ENCODE measurements around the gene FBXL4.
A peak's percentile ranks its signal among the peaks of the same experiment; 100 is the strongest.

The FBXL4 gene

DNA sequence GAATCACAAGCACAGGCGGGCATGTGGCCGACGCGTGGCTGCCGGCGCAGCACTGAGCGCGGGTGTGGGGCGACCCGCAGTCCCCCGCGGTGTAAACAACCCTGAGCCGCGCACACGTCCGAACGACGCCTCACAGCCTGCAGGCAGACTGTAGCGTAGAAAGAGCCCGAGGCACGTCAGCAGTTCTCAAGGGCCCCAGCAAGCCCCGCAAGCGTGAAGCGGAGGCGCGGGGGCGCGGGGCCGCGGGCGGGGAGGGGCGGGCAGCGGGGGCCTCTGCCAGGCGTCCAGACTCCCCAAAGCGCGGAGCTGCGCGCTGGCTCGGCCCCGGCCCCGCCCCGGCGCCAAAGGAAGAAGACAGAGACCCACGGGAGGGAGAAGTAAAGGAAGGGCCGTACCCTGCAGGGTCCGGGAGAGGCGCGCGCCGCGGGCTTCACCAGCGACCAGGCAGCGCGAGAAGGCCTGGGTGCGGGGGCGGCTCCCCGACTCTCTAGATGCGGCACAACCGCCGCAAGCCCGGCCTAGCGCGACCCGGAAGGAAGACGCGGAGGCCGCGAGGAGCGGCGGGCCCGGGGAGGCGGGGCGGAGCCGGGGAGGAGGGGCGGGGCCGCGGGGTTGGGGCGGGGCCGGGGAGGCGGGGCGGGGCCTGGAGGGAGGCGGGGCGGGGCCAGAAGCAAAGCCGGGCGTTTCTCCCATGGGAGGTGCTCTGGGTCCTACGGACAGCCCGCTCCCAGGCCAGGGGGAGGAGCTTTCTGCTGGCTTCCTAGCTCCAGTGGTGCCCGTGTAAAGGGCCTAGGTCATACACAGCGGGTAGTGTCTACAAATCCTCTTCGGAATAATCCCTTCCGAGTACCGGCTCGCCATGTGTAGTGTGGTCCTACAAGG lies at the start of gene FBXL4:
Gene FBXL4, minus strand, starts transcription at position 536 of the 882 bp plus-strand sequence. CDS start 20,958 bp downstream, outside the sequence.
- peak; percentile 88 for DNase-seq (ENCODE audit: low read depth, low spot score)

DNA sequence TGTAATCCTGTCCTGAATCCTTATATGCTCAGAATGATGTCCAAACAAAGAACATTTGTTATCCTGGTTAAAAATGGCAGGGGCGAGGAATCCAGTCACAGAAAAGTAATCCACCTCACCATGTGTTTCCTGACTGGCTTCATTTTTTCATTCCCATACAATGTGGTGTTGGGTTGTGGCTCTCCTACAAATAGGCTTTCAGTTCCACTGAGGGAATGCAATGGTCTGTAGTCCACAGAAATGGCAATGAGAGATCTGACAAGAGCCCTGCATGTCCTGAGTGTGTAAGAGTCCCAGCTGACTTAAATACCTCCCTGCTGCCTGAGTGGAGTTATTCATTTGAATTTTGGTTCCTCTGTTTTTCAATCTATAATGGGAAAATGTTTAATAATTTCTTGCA lies 47.4 kb upstream of the FBXL4 start:
- no peak for DNase-seq (ENCODE audit: low read depth, low spot score)

DNA sequence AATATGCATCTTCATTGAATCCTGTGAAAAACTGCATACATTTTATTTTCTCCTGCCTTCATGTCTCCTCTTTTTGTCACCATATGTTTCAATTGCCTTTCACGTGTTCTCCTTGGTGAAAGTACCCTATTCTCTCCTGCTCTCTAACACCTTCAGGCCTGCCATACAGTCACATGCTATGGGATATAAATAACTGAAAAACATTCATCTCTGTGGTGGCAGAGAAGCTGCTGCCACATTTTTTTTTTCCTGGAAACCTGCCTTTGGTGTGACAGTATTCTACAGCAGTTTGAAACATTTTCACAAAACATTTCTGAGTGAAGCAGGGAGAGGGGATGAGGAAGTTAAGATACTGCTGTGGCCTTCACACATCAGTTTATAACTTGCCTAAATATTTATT lies 44.8 kb upstream of the FBXL4 start:
- no peak for DNase-seq (ENCODE audit: low read depth, low spot score)

DNA sequence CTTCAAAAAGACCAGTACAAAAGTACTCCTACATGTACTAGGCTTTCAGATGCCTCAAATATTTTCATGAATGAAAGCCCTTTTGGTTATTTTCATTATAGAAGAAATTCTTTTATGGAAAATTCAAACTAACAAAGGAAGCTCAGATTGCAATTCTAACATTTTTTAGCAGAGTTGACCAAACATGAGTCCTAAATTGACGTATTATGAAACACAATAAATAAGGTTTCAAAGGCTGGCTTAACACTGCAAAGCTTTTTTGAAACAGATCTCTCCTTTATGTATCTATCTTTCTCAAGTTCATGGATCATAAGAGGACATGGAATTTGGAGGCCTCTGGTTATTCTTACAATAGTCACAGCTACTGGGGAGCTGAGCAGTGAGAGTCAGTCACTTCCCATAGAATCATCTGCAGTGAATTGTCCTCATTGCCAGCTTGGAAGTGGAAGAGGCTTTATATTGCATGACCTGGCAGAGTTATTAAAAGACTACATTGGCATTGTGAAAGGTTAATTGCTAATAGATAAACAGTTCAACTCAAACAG lies 38.4 kb upstream of the FBXL4 start:
- DNase-seq (ENCODE audit: low read depth, low spot score): no peak

DNA sequence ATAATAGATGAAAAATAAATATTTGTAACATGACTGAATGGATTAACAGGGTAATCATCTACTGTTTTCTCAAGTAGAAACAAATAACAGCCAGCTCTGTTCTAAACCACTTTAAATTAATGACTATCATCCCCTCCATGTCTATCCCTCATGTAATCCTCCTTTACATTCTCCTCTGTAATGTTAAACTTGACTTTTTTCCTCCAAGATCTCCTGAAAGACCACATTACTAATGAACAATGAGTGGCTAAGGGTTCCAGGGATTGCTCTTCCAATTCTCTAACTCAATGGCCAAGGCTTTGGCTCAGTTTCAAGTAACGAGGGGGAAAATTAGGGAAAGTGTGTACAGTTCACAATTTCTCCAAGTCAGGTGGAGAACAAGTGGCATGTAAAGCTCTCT lies 37.6 kb upstream of the FBXL4 start:
- no peak for DNase-seq (ENCODE audit: low read depth, low spot score)

DNA sequence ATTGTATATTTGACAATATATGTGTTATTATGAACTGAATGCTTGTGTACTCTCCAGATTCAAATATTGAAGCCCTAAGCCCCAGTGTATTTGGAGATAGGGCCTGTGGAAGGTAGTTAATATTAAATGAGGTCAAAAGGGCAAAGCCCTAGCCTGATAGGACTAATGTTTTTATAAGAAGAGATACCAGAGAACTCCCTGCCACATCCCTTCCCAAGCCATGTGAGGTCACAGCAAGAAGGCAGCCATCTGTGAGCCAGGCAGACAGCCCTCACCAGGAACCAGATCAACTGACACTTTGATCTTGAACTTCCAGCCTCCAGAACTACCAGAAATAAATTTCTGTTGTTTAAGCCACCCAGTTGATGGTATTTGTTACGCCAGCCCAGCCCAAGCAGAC lies 36.4 kb upstream of the FBXL4 start:
- DNase-seq (ENCODE audit: low read depth, low spot score): no peak

DNA sequence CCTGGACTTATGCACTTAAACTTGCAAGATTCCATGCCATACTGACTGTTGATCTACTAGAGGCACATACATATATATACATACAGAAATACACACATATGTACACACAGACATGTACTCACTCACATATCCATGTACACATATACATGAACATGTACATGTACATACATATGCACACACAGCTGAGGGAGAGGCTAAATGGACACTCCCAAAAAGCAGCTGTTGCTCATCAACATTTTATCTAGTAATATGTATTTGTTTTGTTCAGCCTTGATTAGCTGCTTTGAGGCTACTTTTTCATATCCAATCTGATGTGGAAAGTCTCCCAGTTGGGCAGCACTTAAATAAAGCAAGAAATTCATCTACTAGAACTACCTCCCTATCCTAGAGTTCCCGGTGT lies 33.7 kb upstream of the FBXL4 start:
- DNase-seq (ENCODE audit: low read depth, low spot score): no peak

DNA sequence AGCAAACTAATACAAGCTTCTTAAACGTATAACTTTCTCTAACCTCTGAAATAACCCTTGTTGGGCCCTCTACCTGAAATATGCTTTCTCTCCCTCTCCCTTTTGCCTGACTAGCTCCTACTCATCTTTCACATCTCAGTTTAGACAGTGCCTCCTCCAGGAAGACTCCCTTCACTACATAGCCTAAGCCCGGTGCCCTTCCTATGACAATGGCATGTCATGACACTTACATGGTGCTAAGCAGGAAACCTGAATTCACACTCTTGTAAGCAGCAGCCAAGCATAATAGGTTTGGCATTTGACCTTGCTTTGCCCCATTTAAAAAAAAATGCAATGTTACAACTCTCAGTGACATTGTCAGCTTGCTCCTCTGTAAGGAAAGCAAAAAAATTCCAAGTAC lies 33.1 kb upstream of the FBXL4 start:
- DNase-seq (ENCODE audit: low read depth, low spot score): no peak

DNA sequence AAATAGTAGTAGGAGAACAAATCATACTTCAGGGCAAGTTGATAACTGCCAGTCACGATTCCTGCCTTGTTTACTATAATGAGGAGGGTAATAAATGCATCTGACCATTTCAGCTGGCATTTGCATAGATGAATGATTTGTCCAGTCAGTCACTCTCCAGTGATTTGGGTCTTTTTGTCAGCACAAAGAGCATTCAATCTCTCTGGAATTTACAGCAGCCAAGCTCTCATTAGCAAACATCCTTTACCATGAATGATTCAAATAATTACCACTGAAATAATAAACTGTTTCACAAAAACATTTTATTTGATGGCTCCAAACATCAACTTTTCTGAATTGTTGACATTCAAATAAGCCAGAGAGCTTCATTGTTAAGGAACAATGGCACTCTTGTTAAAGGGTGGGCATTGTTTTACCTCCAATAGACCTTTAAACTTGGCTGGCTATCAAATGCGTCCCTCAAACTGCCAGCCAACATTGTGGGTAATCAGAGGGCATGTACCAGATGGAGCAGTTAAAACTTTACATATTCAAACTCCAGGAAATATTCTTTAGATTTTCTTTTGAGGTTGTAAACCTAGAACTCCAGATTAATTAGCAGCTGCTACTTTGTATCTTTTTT lies 30.0 kb upstream of the FBXL4 start:
- DNase-seq (ENCODE audit: low read depth, low spot score): no peak

DNA sequence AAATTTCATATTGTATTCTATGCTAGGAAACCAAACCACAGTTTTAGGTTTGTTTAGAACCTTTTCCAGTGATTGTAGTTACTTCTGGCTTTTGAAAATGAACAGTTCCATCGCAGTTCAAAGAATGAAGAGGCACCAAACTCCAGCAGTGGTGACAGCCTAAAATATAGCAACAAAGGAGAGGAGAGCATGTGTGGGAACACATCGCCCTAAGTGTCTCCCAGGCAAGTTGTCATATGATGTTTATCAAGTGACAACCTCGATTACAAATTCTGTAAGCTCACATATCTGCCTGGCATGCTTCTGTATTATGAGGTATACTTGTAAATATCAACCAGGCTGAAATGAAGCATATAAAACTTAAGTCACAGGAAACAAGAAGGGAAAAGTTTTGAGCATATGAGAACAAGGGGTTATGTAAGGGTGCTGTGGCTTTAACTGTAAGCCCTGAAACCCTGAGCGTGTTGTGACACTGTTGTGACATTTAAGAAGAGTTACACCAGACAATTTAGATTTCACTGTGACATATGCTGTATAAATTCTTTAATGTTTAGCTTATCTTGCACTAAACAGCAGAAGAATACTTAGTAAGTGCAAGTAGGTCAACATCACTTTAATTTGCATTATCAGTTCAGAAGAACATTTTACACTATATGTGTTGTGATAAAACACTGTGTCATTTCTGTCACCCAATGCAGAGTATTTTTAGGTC lies 29.1 kb upstream of the FBXL4 start:
- DNase-seq (ENCODE audit: low read depth, low spot score): no peak

DNA sequence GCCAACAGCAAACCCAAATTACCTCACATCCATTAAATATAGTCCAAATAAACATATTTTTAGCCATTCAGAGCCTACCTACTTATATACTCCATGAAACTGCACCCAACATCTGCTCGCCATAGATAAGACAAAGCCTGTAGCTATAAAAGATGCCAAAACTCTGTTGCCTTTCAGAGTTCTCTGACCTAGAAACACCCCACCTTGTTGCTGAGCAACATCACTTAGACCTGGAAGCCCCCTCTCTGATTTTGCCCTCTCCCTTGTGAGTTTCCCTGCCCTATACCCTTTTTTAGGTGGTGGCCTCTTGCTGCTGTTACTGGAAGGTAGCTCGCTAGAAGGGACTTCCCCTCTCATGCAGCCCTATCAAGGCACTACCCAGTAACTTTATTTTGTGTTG lies 27.7 kb upstream of the FBXL4 start:
- DNase-seq (ENCODE audit: low read depth, low spot score): no peak

DNA sequence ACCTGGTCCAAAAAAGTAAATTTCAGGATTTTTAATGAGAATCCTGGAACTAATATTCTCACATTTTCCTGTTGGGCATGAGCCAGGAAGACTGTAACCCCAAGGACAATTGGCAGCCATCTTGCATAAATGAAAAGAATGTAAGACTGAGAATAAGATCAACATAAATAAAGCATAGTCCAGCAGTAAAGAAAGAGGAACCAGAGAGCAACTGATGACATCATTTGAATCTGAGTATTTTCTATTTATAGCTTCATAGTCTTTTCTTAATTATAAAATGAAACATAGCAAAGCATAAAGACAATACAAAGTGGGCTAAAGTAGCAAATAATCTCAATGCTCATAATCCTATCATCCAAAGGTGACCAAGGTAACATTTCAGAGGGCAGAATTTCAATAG lies 26.6 kb upstream of the FBXL4 start:
- DNase-seq (ENCODE audit: low read depth, low spot score): no peak

DNA sequence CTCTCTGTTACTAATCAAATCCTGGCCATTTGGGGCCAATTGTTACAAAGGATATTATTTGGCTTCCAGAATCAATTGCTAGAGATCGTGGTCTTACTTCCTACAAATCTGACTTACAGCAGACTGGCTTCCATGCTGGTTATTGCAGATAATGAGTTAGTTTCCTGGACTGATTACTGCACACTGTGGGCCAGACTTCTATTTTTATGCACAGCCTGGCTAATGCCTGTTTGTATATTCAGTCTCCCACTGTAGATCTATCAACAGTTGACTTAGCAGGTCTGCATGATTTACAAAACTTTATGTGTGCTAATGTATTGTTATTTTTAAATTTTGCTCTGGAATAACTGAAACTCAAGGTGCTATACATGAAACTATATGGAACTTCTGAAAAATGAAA lies 25.8 kb upstream of the FBXL4 start:
- DNase-seq (ENCODE audit: low read depth, low spot score): no peak

DNA sequence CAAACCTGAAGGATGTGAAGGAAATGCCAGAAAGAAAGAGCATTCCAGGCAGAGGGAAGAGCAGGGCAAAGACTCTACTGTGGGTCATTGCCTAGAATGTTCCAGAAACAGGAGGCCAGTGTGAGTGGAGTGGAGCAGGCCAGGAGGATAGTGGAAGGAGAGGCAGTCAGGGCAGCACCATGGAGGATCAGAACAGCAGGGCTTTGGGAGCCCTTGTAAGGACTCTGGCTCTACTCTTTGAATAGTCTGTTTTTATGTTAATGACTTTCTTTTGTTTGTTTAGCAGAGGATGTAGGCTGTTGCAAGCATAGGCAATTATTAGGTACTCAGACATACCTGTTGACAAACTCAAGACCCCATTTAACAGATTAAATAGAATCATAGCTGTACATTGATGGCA lies 23.6 kb upstream of the FBXL4 start:
- DNase-seq (ENCODE audit: low read depth, low spot score): no peak

DNA sequence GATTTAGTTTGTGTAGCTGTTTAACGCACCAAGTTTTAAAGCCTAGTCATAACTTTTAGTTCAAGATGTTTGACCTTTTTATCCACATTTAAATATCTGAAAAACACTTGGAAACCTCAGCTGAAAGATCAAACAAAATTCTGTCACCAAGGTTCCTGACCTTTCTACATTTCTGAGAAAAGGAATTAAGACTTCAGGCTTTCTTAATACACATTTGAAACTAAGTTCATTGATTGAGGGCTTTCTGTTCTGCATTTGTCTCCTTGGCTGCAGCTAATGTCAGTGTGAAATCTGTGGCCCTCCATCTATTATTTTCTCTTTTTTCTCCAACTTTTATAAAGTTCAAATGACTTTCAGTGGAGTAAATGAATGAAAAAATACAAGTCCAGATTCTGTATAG lies 22.7 kb upstream of the FBXL4 start:
- no peak for DNase-seq (ENCODE audit: low read depth, low spot score)

DNA sequence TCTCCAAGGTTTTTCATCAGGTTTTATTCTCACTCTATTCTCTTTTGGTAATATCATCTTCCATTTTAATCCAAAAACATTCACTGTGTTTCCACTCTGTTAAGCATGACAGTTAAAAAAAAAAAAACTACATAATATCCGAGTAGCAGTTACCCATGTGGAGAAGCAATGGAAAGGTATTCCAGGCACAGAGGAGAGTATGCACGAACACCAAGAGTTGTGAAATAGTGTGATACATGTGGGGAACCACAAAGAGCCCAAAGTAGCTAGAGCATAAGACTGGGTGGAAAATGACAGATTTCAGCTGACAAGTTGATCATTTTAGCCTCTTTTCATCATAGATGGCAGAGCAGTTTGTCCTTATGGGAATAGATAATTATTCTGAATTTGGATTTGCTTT lies 19.9 kb upstream of the FBXL4 start:
- DNase-seq (ENCODE audit: low read depth, low spot score): no peak

DNA sequence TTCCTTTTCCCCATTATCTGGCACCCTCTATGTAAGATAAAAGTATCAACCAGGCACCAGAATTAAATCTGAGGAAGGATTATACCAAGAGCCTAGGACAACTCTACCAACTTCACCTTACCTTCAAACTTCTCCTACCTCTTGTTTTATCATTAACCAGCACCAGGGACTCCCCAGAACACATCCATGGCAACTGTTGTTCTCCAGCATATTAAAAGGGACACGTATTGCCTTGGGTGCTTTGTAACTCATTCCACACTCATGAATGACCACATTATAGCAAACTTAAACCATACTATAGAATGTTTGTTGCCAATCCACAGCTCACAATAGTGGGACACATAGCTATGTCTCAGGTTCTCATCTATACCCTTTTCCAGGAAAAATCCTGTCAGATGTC lies 11.9 kb upstream of the FBXL4 start:
- no peak for DNase-seq (ENCODE audit: low read depth, low spot score)

DNA sequence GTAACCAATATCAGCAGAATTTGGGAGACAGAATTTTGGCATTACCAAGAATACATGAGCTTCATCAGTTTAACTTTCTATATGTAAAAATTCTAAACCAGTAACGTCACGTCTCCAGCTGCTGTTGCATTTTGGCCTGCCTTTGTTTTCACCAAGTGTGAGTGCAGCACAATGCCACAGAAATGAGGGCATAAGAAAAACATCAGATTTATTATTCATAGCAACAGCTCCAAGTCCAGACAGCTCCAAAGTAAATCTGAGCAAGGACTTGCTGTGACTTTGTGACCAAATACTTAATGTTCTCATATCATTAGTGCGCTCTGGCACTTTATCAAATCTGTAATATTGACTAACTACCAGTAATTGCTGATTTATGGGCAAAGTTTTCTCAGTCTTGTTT lies 11.0 kb upstream of the FBXL4 start:
- no peak for DNase-seq (ENCODE audit: low read depth, low spot score)

DNA sequence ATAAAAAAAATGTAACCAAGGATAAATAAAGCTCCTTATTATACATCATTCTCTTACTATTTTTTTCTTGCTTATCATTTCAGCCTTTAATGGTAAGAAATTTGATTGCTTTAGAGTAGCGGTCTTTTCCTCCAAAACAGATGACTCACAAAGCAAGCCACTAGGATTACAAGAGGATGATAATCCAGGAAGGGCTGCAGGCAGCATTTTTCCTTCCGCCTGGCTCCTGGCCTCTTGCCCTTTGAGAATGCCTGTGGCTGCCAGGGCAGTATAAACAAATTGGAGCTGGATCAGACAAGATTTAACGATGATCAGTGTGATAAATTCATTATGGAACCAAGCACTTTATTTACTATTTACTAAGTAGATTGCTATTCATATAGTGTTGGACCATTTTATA lies 9.7 kb upstream of the FBXL4 start:
- peak; percentile 32 for DNase-seq (ENCODE audit: low read depth, low spot score)

DNA sequence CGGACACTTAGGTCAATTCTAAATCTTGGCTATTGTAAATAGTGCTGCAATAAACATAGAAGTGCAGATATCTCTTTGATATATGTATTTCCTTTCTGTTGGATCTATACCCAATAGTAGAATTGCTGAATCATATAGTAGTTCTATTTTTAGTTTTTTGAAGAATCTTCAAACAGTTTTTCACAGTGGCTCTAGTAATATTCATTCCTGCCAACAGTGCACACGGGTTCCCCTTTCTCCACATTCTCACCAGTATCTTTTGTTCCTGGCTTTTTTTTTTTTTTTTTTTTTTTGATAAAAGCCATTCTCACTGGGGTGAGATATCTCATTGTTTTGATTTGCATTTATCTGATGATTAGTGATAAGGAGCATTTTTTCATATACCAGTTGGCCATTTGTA lies 1.8 kb upstream of the FBXL4 start:
- no peak for DNase-seq (ENCODE audit: low read depth, low spot score)

DNA sequence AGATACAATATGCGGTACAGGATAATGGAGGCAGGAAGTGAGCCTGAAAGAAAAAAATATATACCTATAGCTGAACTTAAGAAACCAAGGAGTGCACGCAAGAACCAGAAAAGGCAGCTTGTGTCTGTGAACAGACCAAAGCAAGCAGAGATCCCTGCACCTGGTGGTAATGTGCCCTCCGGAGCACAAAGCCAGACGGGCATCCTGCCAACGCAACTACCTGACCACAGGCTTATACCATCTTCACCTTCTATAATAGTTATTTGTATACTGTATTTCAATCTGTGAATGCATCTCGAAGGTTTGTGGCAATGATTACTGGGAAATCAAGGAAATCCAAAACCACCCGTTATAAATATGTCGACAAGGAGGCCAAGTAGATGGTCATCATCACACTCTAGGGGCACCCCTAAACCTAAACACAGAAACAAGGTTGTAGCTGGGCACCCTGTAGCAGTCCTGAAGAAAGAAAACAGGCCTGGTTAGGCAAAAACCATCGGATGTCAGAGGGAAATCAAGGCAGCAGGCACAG lies 801 bp downstream of the FBXL4 start:
- peak; percentile 18 for DNase-seq (ENCODE audit: low read depth, low spot score)

DNA sequence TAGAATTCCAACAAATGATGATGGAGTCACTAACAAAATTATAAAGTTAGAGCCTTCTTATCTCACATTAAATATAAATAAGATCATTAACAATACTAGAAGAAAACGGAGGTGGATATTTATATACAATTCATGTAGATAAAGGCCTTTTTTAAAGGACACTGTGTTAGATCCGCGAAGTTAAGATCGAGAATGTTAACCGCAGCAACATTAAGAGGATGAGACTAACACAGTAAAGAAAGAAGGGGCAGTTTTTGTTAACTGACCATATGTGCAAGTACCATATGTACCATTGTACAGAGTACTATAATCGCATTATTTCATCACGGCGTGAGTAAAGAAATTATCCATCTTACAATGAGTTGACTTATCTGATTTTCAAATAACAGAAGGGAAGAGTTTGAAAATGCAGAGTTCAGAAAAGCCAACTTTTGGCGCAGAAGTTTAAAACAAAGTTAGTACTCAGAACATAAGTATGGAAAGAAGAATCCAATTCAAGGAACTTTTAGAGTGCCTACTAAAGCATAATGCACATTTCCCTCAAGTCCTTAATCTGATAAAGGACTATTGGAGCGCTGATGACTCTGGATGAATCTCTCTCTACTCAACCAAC lies 1.4 kb downstream of the FBXL4 start:
- no peak for DNase-seq (ENCODE audit: low read depth, low spot score)
